Globus pallidus (tissue), 1 donor: Measurements from ENCODE around the gene PTPRN2.
A peak's percentile ranks its signal among the peaks of the same experiment; 100 is the strongest.

Source experiments
- DNase-seq: peaks from one replicate; pipeline ENCODE4 v3.0.0-alpha.2; 2015; ENCODE audit warnings: low spot score

PTPRN2 gene

DNA sequence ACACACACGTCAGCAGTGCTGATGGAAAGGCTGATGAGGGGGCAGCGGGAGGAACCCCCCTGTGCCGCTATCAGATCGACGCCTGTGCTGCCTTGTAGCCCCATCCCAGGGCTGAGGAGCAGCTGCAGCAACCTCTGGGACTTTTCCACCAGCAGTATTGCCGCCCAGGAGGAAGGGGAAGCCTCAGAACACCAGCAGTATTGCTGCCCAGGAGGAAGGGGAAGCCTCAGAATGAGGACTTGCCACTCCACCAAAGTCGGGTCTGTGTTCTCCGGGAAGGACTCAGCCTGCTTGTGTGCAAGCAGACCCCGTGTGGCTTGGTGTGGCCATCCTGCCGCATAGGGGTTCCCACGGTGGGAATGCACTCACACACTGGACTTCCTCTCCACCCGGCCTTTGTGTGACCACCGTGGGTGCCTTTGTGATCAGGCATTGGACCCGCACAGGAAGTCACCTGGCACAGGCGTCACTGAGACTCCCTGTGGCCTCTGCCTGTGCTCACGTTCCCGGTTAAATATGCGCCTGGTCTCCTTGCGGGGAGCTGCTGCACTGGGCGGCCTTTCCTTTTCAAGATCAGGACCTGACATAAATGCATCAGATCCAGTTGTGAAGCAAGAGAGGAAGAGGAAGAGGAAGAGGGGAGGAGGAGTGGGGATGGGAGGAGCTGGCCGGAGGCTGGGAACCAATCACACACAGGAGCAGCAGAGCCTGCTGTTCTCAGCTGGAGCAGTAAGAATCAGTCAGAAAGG, 1002.3 kb downstream of the PTPRN2 start:
- DNase-seq = no peak

DNA sequence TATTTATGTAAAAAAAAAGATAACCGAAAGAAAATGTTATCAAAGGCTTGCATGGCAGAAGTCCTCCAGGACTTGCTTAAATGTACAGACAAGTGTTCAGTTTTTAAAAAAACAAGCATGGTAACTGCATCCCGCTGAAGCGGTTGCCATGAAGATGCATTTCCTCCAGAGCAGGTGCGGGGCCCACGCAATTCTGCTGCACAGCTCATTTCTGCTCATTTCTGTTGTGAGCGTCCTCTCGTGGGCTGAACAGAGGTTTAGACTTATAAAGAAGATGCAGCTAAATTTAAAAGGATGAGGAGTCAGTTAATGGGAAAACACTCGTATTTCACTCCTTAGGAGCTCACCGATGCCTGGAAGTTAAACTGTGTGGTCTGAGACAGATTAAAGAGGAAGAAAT, 1003.2 kb downstream of the PTPRN2 start:
- no peak for DNase-seq

DNA sequence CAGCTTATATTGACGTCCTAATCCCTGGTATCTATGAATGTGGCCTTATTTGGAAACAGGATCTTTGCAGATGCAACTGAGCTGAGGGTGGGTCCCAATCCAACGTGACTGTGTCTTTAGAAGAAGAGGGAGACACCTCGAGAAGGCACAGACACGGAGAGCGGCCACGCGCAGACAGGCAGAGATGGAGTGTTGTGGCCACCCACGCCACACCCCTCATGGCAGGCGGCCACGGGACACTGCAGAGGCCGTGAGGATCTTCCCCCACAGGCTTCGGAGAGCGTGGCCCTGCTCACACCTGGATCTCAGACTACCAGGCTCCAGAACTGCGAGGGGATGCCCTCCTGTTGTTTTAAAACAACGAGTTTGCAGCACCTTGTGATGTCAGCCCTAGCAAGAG, 1005.9 kb downstream of the PTPRN2 start:
- DNase-seq = no peak

DNA sequence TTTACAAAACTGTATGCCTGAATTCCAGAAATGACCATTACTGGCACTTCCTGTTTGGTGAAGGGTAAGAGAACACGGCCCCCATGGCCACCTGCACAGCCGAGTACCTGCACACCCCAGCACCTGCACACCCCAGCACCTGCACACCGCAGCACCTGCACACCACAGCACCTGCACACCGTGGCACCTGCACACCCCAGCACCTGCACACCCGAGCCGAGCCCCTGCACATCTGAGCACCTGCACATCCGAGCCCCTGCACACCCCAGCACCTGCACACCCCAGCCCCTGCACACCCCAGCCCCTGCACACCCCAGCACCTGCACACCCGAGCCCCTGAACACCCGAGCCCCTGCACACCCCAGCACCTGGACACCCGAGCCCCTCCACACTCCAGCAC, 1007.3 kb downstream of the PTPRN2 start:
- no peak for DNase-seq

DNA sequence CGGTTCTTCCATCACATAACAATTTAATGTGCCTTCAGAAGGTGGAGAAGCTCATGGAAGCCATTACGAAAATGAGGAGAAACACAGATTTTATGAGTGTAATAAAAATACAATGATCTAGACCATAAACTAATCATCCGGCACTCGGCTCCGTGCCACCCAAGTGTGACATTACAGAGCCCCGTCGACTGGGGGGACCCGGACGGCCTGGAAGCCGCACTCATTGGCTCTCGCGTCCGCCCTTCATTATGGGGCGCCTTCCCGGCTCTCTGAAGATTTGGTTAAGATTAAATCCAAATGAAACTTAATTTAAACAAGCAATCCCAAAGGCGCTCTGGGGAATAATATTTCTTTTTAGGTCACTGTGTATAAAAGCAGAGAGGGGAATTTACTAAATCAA, 1008.2 kb downstream of the PTPRN2 start:
- DNase-seq = no peak

DNA sequence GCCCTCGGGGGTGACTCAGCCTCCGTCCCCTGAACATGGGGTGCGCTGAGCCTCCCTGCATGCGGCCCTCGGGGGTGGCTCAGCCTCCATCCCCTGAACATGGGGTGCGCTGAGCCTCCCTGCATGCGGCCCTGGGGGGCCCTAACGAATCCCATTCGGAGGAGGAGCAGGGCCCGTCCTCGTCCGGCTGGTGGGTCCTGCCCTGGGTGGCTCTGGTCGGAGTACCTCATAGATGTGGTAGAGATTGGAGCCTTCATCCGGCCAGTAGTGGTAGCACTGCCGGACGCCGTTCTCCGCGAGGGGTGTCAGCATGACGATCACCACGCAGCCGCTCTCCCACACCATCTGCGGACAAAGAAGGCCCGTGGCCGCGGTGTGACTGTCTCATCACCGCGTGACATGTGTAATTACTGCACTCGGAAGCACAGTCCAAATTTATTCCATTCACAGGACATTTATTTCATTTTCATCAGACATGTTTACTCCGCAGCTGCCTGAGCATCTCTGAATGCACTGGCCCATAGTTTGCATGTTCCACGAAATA, 1009.8 kb downstream of the PTPRN2 start:
- no peak for DNase-seq

DNA sequence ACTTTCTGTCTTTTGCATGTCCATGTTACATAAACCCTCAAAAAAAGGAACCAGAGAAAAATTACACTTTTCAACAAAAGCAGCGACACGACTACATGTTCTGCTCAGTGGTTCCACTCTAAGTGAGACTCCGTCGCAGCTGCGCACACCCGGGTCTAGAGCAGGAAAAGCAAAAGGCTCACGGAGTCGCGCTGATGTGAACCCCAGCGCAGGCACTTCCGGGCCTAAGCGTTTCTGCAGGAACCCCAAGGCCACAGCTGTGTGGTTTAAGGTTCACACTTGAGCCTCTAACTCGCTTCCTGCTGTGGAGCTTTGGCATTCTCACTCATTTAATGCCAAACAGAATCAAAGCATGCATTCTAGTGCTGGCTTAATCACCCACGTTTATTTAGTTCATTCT, 1010.6 kb downstream of the PTPRN2 start:
- DNase-seq = no peak

DNA sequence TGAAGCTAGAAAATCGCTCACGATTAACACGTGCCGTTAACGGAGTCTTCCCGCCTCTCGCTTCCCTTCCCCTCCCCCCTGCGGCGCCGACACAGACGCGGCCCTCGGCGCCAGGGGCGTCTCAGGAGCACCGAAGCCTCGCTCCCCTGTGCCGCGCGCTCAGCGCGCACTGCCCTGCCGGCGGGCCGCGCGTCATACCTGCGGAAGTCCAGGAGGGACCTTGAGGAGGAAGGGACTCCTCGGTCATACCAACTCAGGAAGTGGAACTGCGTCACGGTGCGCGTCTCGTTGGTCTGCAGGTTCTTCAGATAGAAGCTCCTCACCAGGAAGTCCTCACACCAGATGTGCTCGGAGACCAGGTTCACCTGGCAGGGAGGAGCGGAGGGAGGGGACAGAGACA, 1011.2 kb downstream of the PTPRN2 start:
- DNase-seq = no peak

DNA sequence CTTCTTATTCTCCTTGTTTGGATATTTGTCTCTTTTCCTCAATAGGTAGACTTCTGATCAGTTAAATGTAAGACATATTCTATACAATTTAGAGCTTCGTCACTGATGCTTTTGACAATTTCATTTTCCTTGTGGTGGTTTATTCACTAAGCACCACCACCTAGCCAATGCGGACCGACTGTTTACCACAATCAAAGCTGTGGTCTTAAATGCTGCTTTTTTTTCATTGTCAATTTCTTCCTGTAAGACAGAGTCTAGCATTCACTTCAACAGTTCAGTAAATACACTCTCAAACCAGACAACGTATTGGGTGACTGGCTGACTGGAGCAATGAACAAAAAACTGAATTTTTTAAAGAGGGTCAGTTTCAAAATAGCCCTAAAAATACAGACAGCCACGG, 1011.8 kb downstream of the PTPRN2 start:
- DNase-seq = no peak

DNA sequence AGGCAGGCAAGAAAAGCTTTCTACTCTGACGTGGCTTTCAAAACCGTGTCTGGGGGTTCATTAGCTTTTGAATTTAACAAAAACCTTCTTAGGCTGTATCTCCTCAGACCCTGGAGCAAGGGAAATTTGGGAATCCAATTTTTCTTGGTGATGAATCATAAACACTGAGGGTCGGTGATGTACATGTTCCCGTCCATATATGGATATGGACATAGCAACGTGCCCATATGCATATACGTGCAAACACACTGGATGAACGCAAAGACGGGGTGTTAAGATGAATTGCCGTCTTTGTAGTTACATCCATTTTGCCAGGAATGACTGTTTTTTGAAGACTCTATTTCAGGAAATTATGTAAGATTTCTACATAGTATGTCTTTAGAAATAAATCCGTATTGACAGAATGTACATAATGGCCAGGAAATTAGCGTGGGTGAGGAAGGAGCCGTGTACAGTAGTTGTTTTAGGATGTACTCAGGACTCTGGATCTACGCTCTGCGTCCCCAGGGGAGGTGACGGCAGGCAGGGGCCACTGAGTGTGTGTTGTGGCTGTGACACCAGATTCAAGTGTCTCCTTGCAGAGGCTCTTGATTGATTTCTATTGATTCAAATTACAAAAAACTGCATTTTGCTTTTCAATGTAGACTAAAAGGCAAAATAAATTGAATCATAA, 1012.6 kb downstream of the PTPRN2 start:
- DNase-seq = no peak

DNA sequence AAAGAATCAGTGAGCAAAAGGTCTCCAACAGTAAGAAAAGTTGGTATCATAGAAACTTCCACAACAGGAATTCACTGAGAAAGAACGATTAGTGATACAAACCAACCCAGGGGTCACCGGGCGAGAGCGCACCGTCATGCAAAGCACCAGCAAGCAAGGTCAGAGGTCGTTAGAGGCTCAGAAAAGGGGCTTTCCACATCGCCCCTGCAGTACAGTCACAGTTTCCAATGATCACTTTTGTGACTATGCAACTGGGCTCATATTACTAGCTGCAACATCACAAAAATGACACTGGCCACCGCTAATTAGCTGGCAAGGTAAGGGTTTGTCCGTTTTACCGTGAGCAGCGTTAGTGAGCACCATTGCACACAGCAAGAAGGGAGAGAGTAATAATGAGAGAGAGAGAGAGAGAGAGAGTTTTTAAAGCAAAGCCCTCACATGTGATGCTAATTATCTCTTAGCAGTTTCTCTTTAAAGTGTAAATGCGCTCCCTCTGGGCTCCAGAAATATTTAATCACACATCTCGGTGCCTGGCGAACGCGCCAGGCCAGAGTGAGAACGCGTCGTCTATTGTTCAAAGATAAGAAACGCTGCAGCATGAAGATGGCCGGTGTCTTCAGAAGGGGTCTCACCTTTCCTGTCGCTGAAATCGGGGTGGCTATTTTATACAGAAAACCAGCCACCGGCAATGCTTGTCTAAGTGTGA, 1013.4 kb downstream of the PTPRN2 start:
- no peak for DNase-seq

DNA sequence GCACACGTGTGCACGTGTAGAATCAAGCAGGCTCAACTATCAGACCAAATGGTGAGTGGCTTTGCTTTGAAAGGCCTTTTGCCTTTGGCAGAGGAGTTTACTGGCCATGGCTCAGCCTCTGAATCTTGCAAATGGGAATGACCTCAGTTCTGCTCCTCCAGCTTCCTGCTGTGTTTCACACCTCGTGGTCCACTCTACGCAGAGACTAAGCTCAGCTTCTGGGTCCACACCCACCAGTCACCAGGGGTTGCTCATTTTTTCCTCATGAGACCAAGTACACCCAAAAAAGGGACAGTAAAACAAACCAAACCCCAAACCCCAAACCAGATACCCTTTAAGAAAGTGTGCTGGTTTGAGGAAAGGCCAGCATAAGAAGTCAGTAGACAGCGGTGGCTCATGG, 1014.4 kb downstream of the PTPRN2 start:
- no peak for DNase-seq

DNA sequence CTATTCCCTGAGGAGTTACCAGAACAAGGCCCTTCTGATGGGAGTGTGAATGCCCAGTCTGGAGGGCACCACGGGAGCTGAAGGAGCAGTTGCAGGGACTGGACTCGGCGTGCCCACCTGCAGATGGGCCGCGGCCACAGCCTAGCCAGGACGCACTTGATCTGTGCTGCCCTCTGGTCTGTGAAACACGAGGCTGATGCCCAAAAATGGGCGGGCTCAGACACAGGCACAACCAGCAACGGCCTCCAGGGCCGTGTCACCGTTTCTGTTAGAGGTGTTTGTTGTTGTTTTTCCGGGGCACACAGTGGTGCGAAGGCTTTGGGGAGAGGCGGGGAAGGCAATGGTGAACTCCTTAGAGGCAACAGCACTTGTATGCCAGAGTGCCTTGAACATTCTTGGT, 1015.0 kb downstream of the PTPRN2 start:
- no peak for DNase-seq

DNA sequence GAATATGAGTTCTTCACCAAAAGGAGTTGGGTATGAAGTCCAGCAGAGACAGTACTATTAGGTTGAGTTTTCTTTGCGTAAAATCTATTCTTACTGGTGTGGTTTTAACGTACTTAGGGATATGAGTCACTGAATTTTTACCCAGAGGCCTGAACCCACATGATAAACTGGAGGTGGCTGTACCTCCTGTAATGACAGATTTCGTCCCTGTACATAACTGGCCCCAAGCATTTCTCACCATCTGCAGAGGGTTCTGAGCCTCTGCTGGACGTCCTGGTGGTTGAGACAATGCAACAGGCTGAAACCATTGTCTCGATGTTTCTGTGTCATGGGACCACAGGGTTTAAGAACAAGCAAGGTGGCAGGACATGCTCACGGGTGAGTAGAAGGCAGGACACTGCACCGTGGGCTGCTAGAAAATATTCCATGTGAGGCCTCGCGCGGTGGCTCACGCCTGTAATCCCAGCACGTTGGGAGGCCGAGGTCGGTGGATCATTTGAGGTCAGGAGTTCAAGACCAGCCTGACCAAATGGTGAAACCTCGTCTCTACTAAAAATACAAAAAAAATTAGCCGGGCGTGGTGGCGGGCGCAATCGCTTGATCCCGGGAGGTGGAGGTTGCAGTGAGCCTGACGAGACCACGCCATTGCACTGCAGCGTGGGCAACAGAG, 1017.0 kb downstream of the PTPRN2 start:
- DNase-seq = no peak

DNA sequence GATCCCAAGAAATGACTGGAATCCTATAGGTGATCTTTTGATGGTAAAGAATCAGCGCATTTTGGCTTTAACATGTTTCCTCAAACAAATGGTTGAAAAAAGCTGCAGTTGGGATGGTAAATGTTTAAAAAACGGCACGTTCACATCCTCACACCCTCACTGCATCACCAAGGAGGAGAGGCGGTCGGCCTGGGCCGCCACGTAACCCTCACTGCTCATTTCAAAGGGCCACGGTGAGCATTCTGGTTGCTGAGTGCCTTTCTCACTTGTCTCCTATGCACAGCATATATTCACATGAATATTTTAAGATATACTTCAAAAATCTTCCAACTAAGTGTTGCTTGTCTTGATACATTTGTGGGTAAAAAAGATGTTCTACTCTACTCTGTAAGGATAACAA, 1017.7 kb downstream of the PTPRN2 start:
- no peak for DNase-seq

DNA sequence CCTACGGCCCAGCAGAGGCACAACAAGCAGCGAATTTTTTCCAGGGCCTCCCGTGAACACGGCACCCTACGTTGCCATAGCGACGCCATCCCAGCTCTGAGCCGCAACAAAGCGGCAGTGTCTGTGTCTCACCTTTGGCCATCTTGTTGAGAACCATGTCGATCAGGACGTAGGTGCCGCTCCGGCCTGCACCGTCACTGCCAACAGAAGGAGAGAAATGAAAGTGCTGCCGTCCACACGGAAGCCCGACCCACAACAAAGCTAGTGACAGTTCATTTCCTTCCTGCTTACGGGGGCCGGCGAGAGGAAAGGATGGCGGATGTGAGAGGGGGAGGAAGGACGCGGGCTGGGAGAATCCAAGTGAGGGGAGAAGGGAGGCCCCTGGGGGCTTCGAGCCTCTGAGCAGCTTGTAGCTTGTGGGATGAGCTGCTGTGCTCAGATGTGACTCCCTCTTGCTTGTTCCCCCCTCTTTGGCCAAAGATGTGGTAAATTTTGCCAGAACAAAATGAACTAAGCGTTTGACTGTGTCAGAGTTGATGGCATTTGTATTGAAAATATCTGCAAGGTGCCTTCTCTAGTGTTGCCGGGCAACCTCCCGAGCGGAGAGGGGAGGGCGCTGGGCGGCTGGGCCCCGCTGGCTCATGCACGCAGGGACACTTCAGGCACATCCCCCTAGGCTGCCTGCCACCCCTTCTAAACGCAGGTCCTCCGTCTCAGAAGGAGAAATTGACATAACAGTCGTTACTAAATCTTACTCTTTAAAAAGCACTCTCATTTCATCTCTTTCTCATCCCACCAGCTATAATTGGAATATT, 1018.6 kb downstream of the PTPRN2 start:
- peak; percentile 31 for DNase-seq

DNA sequence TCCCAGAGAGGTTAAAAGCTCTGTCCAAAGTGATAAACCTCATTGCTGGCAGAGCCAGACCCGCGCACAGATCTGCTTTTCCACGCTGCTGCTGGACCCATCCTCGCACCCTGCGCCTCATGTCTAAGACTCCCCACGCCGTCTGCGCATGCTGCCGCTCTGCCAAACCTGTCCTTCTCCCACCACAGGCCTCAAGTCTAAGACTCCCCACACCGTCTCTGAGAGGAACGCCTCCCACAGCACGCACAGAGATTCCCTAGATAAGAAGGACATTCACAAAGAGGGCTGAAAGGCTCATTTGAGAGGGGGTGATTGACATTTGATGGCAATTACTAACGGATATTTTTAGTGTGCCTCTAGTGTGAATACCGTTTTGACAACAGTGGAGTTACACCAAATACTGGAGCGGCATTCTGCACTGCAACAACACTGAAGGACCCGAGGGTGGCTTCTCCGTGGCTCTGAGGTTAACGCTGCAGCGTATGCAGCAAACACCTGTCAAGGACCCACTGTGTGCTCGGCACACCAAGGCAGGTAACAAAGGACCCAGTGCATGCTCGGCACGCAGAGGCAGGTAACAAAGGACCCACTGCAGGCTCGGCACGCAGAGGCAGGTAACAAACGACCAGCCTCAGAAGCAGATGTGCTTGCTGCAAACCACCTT, 1019.4 kb downstream of the PTPRN2 start:
- no peak for DNase-seq

DNA sequence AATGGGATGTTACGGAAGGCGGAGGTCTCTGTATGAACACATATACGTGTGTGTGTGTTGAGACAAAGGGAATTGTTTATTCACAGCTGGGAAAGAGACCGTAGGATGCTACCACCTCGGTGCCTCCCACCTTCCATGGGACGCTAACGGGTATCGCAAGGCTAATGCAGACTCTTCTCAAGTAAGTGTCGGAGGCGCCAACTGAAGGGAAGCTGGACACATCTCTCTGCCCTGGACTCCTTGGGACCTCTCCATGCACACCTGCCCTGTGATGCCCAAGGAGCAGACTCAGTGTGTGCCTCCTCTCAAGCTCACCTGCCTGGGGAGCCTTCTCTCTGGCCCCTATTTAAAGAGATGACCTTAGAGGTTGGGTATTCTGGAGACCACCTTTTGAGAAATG, 1020.0 kb downstream of the PTPRN2 start:
- no peak for DNase-seq

DNA sequence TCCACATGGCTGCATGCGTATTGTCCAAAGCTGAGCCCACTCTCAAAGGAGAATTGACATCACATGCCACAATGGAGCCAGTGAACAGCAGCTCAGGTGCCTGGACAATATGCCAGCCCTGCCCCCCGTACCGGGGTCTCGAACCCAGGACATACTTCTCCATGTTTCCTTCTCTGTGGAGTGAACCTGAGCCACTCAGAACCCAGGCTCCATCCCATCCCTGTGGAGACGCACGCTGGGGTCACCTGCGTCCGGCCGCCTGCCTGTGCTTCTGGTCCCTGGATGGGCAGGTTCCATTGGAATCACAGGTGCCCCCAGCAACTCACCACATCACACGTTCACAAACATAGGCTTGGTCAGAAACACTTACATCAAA, 1021.0 kb downstream of the PTPRN2 start:
- no peak for DNase-seq

DNA sequence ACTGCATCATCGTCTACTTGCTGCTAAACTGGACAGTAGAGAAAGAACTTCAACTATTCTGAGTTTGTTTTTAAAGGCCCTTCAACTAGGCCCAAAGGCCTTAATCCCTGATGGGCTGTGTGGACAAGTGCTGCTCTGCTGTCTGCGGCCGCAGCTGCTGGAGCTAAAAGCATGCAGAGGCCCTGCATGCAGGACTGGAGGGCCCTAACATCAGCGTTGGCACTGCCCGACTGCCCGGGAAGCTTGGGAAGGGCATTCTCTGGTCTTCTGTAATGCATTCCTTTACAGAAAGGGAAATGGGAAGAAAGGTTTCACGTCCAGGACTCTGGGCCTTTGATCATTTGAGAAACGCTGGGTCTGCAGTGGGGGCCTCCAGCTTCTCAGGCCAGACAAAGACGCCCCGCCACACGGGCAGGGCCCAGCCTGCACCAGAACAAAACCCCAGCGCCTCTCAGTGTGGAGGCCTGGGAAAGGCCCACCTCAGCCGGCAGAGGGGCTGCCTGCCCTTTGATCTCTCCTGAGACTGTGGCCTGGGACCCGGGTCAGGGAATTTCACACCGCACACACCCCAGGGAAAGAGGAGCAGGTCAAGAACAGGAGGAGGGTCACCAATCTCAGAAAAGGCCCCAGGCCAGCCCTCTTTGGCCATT, 1021.5 kb downstream of the PTPRN2 start:
- DNase-seq = no peak

DNA sequence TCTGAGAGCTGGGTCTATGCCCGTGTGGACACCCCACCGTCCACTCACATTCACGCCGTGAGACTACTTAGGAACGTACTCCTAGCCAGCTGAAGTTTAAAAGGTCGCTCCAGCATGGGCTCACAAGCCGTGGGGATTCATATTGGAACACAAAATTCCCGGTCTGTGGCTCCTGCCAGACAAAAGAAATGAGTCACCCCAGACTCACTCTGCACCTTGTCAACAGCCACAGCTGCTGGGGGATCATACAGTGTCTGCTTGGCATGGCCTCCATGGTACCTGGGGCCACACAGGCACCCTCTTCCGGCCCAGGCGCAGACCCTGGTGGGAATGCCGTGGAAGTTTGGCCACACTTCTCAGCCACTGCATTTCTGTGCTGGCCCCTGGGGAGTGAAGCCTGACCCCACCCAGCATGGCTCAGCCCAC, 1022.4 kb downstream of the PTPRN2 start:
- no peak for DNase-seq
